HEK293T (cell line): ENCODE measurements around the gene NFATC1.
A peak's percentile ranks its signal among the peaks of the same experiment; 100 is the strongest.

Experiments
- CTCF ChIA-PET: fragments of 350-600 bp; formaldehyde crosslinking; extraction: SDS; loops from one replicate; lab custom pipeline; 2021; ENCODE audit warnings: antibody characterized with exemption, inconsistent platforms; lab: Yijun Ruan, JAX
- POLR2A ChIA-PET: fragments of 350-600 bp; formaldehyde crosslinking; extraction: SDS; loops from one replicate; lab custom pipeline; 2020; ENCODE audit warnings: antibody characterized with exemption, inconsistent platforms; lab: Yijun Ruan, JAX
- DNase-seq: peaks from one replicate; pipeline ENCODE4 v3.0.0; 2012; ENCODE audit warnings: mixed read lengths; ENCODE audit errors: extremely low spot score
- ARNT ChIP-seq: fragments of 450-650 bp; IDR thresholded peaks from 2 replicates; pipeline ENCODE4 v1.6.1; 2017; ENCODE audit warnings: mild to moderate bottlenecking
- BHLHE40 ChIP-seq: fragments of 450-650 bp; IDR thresholded peaks from 2 replicates; pipeline ENCODE4 v1.6.1; 2016; ENCODE audit warnings: mild to moderate bottlenecking, moderate library complexity, borderline replicate concordance
- CTBP1 ChIP-seq: fragments of 450-650 bp; IDR thresholded peaks from 2 replicates; pipeline ENCODE4 v1.6.1; 2016; ENCODE audit warnings: borderline replicate concordance
- ELF4 ChIP-seq: fragments of 450-650 bp; IDR thresholded peaks from 2 replicates; pipeline ENCODE4 v1.6.1; 2017; ENCODE audit warnings: antibody characterized with exemption
- FOXA1 ChIP-seq: fragments of 450-650 bp; IDR thresholded peaks from 2 replicates; pipeline ENCODE4 v1.6.1; 2016; ENCODE audit warnings: mild to moderate bottlenecking
- FOXK2 ChIP-seq: fragments of 450-650 bp; IDR thresholded peaks from 2 replicates; pipeline ENCODE4 v1.6.1; 2016; ENCODE audit warnings: mild to moderate bottlenecking
- FOXM1 ChIP-seq: fragments of 450-650 bp; IDR thresholded peaks from 2 replicates; pipeline ENCODE4 v1.6.1; 2017; ENCODE audit warnings: mild to moderate bottlenecking, borderline replicate concordance
- HDGF ChIP-seq: fragments of 450-650 bp; IDR thresholded peaks from 2 replicates; pipeline ENCODE4 v1.6.1; 2017; ENCODE audit warnings: antibody characterized with exemption, borderline replicate concordance
- L3MBTL2 ChIP-seq: fragments of 450-650 bp; conservative IDR thresholded peaks from 2 replicates; pipeline ENCODE4 v1.6.1; 2016; ENCODE audit warnings: mild to moderate bottlenecking
- LEF1 ChIP-seq: fragments of 450-650 bp; IDR thresholded peaks from 2 replicates; pipeline ENCODE4 v1.6.1; 2017; ENCODE audit warnings: mild to moderate bottlenecking, borderline replicate concordance
- NFRKB ChIP-seq: fragments of 450-650 bp; IDR thresholded peaks from 2 replicates; pipeline ENCODE4 v1.6.1; 2016; ENCODE audit warnings: mild to moderate bottlenecking, moderate library complexity
- SP1 ChIP-seq: fragments of 450-650 bp; IDR thresholded peaks from 2 replicates; pipeline ENCODE4 v1.6.1; 2017
- SUZ12 ChIP-seq: fragments of 450-650 bp; IDR thresholded peaks from 2 replicates; pipeline ENCODE4 v1.6.1; 2016; ENCODE audit warnings: mild to moderate bottlenecking
- TARDBP ChIP-seq: fragments of 450-650 bp; IDR thresholded peaks from 2 replicates; pipeline ENCODE4 v1.6.1; 2016
- ZNF384 ChIP-seq: fragments of 450-650 bp; IDR thresholded peaks from 2 replicates; pipeline ENCODE4 v1.6.1; 2016
- TF ChIP-seq, protein P1 (sequence below): fragments of 450-650 bp; IDR thresholded peaks from 2 replicates; pipeline ENCODE4 v1.6.1; 2016

The NFATC1 gene

DNA sequence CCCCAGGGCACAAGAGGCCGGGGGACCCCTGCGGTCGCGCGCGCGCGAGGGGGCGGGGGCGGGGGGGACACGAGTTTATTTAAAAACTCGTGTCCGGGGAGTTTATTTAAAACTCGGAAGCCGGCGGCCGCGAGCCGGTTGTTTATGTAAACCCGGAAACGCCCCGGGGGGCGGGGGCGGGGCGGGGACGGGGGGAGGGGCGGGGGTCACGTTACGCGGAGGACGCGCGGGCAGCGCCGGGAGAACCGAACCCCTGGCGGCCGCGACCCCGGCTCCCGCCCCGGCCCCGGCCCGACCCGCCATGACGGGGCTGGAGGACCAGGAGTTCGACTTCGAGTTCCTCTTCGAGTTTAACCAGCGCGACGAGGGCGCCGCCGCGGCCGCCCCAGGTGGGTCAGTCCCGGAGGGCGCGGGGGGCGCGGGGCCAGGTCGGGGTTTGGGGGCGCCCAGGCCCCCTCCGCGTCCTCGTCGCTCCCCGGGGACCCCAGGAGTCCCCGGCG, 4.4 kb downstream of the NFATC1 start:
- DNase-seq, result peak; percentile 48
- ChIA-PET CTCF (no interaction called here), POLR2A (no interaction called here)
- TF ChIP-seq CTBP1, result no peak
- no peak for TF ChIP-seq FOXA1
- TF ChIP-seq ELF4, result no peak
- no peak for TF ChIP-seq SUZ12
- TF ChIP-seq L3MBTL2, result no peak

DNA sequence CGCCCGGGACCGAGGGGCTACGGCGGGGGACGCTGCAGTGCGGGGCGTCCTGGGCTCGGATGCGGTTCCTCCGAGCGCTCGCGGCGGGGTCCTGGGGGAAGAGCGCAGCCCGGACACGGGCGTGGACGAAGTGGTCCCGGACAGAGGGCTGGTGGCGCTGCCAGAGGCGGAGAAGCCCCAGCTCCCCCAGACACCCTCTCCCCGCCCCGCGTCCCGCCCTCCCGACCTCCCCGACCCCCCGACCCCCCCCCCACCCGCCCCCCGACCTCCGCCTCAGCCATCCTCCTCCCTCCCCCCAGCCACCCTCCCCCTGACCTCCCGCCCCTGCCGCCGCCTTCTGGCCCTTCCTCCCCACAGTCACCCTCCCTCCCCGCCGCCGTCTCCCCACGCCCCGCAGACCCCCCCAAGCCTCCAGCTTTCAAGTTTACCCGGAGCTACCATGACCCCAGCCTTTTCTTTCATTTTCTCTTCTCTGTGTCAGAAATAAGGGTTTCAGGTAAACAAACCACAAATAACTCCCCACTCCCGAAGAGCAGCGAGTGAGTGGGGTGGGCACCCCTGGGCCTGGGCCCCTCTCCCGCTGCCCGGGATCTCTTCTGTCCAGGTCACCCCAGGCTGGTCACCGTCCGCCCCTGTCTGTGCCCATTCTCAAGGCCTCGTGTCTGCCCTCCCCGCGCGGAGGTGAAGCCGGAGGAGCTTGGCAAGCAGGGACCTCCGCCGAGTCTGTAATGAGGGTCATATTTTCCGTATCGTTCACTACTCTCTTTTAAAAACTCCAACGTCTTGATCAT, 5.1 kb downstream of the NFATC1 start:
- TF ChIP-seq HDGF (no peak), ZNF384 (no peak), FOXA1 (no peak), ARNT (no peak), L3MBTL2 (no peak), FOXM1 (no peak), CTBP1 (no peak), BHLHE40 (no peak), TARDBP (no peak), SUZ12 (no peak), FOXK2 (no peak), NFRKB (no peak), ELF4 (no peak), LEF1 (no peak), SP1 (no peak)
- TF ChIP-seq, protein P1, sequence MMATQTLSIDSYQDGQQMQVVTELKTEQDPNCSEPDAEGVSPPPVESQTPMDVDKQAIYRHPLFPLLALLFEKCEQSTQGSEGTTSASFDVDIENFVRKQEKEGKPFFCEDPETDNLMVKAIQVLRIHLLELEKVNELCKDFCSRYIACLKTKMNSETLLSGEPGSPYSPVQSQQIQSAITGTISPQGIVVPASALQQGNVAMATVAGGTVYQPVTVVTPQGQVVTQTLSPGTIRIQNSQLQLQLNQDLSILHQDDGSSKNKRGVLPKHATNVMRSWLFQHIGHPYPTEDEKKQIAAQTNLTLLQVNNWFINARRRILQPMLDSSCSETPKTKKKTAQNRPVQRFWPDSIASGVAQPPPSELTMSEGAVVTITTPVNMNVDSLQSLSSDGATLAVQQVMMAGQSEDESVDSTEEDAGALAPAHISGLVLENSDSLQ, result no peak
- ChIA-PET CTCF (no interaction called here), POLR2A (no interaction called here)
- DNase-seq, result no peak

DNA sequence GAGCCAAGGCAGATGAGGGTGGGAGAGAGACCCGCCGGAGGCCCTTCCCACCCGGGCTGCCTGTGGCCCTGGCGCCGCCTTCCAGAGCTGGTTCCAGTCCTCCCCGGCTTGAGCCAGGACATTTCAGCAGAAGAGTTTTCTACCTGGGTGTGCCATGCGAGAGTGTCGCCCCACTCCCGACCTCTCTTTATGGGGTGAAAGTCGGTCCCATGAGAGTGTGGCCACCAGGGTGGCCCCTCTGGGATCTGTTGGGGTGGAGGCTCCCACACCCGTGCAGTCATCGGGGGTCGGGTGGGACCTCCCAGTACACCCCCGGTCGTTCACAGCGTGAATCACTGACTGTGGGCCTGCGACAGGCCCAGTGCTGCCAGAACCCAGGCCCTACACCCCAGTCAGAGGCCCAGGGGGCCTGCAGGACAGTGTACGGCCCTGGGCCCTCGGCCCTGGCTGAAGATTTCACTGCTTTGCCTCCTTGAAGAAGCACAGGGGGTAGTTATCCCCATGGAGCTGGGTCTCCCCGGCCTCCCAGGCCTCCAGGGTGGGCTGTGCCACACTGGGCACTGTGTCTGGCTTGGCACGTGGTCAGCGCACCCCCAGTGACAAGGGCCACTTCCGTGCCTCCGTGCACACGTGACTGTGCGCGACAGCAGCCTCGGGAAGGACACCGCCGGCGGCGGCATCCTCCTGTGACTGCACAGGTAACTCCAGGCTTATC, 5.9 kb downstream of the NFATC1 start:
- ChIA-PET POLR2A (no interaction called here), CTCF (no interaction called here)
- no peak for DNase-seq
- no peak for TF ChIP-seq ARNT
- TF ChIP-seq SUZ12, result no peak
- no peak for TF ChIP-seq FOXM1
- no peak for TF ChIP-seq BHLHE40
- no peak for TF ChIP-seq LEF1
- TF ChIP-seq, protein P1, result no peak
- no peak for TF ChIP-seq NFRKB
- TF ChIP-seq TARDBP, result no peak
- TF ChIP-seq CTBP1, result no peak
- TF ChIP-seq FOXK2, result no peak

DNA sequence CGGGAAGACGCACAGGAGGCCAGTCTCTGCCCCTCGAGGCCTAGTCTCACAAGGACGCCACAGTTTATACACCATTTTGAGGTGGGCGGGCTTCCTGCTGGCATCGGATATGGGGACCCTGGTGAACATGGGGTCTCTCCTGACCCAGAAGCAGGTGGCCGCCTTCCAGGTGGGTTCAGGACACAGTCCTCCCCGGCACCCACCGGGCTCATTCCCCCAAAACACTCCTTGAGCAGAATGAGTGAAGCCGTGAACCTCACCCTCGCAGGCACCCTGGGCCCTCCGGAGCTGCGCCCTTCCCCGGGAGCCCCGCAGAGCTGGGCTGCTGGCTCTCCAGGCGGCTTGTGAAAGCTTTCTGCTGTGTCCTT, 6.5 kb downstream of the NFATC1 start:
- DNase-seq, result no peak
- CTCF ChIA-PET, result no interaction called here
- POLR2A ChIA-PET, result no interaction called here
- TF ChIP-seq NFRKB, result no peak
- TF ChIP-seq SUZ12, result no peak
- TF ChIP-seq FOXA1, result no peak
- TF ChIP-seq, protein P1, result no peak
- no peak for TF ChIP-seq ELF4
- no peak for TF ChIP-seq CTBP1
- TF ChIP-seq FOXK2, result no peak
- no peak for TF ChIP-seq SP1
- TF ChIP-seq ZNF384, result no peak
- no peak for TF ChIP-seq TARDBP
- TF ChIP-seq L3MBTL2, result no peak
- no peak for TF ChIP-seq ARNT
- no peak for TF ChIP-seq HDGF
- no peak for TF ChIP-seq BHLHE40

DNA sequence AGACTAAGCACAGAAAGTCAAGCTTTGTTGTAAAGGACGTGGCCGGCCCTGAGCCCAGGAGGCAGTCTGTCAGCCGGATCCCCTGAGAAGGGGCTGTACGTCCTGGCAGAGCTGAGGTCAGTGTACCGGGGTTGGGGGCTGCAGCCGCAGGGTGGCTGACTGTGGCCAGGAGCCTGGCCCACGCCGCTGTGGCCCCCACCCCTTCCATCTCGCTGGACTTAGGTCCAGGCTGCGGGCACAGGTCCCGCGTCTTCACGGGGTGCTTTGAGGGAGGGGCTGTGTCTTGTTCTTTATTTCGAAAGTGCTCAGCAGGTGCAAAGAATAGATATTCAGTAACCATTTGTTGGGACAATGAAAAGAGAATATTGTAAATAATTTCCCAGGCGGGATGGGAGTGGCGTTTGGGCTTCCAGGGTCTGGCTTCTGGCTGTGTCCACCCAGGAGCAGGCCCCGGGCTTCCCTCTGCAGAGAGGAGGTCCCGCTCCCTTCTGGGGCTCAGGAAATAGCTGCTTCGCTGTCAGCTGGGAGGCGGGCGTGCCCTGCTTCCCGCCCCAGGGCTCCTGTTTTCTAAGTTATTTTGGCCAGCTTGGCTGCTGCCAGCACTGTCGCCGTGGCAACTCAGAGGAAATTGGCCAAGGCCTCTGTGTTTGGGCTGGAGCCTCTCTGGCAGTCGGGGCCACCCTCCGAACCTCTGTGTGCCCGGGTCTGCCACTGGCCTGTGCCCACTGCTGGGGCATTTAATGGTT, 7.4 kb downstream of the NFATC1 start:
- TF ChIP-seq LEF1 (no peak), FOXK2 (no peak), HDGF (no peak), NFRKB (no peak), SP1 (no peak), FOXA1 (no peak), SUZ12 (no peak), L3MBTL2 (no peak), TARDBP (no peak), ARNT (no peak), BHLHE40 (no peak), CTBP1 (no peak), ZNF384 (no peak), FOXM1 (no peak), ELF4 (no peak)
- TF ChIP-seq, protein P1, result no peak
- DNase-seq, result no peak
- POLR2A ChIA-PET, result no interaction called here
- CTCF ChIA-PET, result interaction anchor here (0.5 to 1.0 kb wide), 2 partner anchors 24 to 32 kb away, joined by 3 to 4 read pairs; no protein-coding TSS in a partner anchor
